Measurements from ENCODE around the gene DNAJC4.

DNA sequence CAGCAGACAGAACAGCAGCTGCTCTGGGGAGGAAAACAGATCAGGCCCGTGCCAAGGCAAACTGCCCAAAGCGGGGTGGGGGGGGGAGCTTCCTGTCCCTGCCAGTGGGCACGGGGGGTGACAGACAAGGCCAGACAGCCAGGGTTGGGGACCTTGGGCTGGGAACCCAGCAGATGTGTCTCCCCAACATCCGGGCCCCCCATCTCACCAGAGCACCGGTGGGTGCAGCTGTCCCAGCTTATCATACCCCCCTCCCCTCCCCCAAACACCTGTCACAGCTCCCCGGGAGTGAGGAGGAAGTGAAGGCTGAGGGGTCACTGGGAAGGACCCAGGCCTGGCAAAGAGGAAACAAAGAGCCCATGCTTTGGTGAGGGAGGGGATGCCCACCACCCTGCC, 15.1 kb downstream of the DNAJC4 start:
- TF ChIP-seq POLR2A (IDR thresholded peaks at IDR 0.05; ENCODE audit: low read length) (no peak), GATA1 (IDR thresholded peaks at IDR 0.05; ENCODE audit: low read depth, low read length) (no peak)
